Measurements from ENCODE around the gene SHFL. TPM values are rescaled to one million over a fixed set of nuclear protein-coding genes. Genes with fewer than 3 reads are reported as not detected.

Gene SHFL
- polyA plus RNA-seq, 1 donor = 23.2 TPM

- no peak for DNase-seq
These were observed 1.3 kb upstream of the SHFL start for GRCh38 chr19:10084803-10085202.

GRCh38 chr19:10086591-10087192 is 575 bp downstream of the SHFL start:
- DNase-seq = no peak

- DNase-seq = no peak
These were observed 1.4 kb downstream of the SHFL start for GRCh38 chr19:10087296-10088061.

- DNase-seq = no peak
These were observed 2.9 kb downstream of the SHFL start for GRCh38 chr19:10088949-10089554.

GRCh38 chr19:10089801-10090375 is 3.8 kb downstream of the SHFL start:
- no peak for DNase-seq

- DNase-seq = no peak
These were observed 5.2 kb downstream of the SHFL start for GRCh38 chr19:10091370-10091687.

GRCh38 chr19:10091895-10092641 is 6.0 kb downstream of the SHFL start:
- no peak for DNase-seq

- DNase-seq = no peak
These were observed 6.7 kb downstream of the SHFL start for GRCh38 chr19:10092648-10093294.

GRCh38 chr19:10093295-10094186 is 7.4 kb downstream of the SHFL start:
- no peak for DNase-seq

GRCh38 chr19:10095622-10095947 is 9.5 kb downstream of the SHFL start:
- DNase-seq = no peak

GRCh38 chr19:10095948-10096614 is 10.0 kb downstream of the SHFL start:
- DNase-seq = peak; percentile 86

- no peak for DNase-seq
These were observed 10.5 kb downstream of the SHFL start for GRCh38 chr19:10096615-10096963.

- DNase-seq = no peak
These were observed 14.2 kb downstream of the SHFL start for GRCh38 chr19:10100163-10100785.

- DNase-seq = no peak
These were observed 16.7 kb downstream of the SHFL start for GRCh38 chr19:10102787-10103236.

- no peak for DNase-seq
These were observed 18.0 kb downstream of the SHFL start for GRCh38 chr19:10104130-10104513.

GRCh38 chr19:10104665-10105508 is 18.8 kb downstream of the SHFL start:
- no peak for DNase-seq

GRCh38 chr19:10105509-10106099 is 19.5 kb downstream of the SHFL start:
- DNase-seq = no peak

- peak; percentile 98 for DNase-seq
These were observed 20.2 kb downstream of the SHFL start, which contains the start of gene PPAN for GRCh38 chr19:10106100-10106936. Gene PPAN, plus strand, starts transcription at chr19:10106362. Its CDS starts 33 bp downstream, at chr19:10106395.

All from left kidney (tissue), 2 donors.